Duodenal mucosa (tissue), 2 donors: ENCODE results near the gene DMRT1.

Experiments used
- H3K27ac ChIP-seq: one replicate; pipeline ENCODE4 v1.7.0; 2013; ENCODE audit warnings: low read depth, low read length
- H3K27me3 ChIP-seq, 2 donors: one replicate each; pipeline ENCODE4 v1.7.0; 2013; ENCODE audit warnings: low read length in 2 of 2, control low read depth in 1 of 2; ENCODE audit not compliant: insufficient read depth in 2 of 2, control insufficient read depth in 1 of 2
- H3K36me3 ChIP-seq, 2 donors: one replicate each; pipeline ENCODE4 v1.7.0; 2013; ENCODE audit warnings: low read length in 2 of 2, control low read depth in 1 of 2; ENCODE audit not compliant: insufficient read depth in 2 of 2, control insufficient read depth in 1 of 2
- H3K4me1 ChIP-seq, 2 donors: one replicate each; pipeline ENCODE4 v1.7.0; 2013; ENCODE audit warnings: low read length in 2 of 2, control low read depth in 1 of 2; ENCODE audit not compliant: insufficient read depth in 2 of 2, control insufficient read depth in 1 of 2
- H3K4me3 ChIP-seq, 2 donors: one replicate each; pipeline ENCODE4 v1.7.0; 2013; ENCODE audit warnings: low read length in 2 of 2, low read depth in 1 of 2
- H3K9ac ChIP-seq, 2 donors: one replicate each; pipeline ENCODE4 v1.7.0; 2013; ENCODE audit warnings: low read length in 2 of 2, low read depth in 1 of 2
- H3K9me3 ChIP-seq, 2 donors: one replicate each; pipeline ENCODE4 v1.7.0; 2013; ENCODE audit warnings: low read length in 2 of 2, control low read depth in 1 of 2; ENCODE audit not compliant: control insufficient read depth in 1 of 2

DMRT1 gene

GRCh38 chr9:975740-976257 lies 134.3 kb downstream of the DMRT1 start:
- Histone ChIP-seq H3K27me3 (peaks cover 84 to 88% of the 10 kb centered on the region in 2 donors), H3K9me3 (no peaks in the 10 kb centered on the region), H3K27ac (no peak overlapping the region), H3K9ac (no peak overlapping the region), H3K36me3 (no peaks in the 10 kb centered on the region), H3K4me1 (peaks cover 9 to 11% of the 10 kb centered on the region in 2 donors), H3K4me3 (no peak overlapping the region)

GRCh38 chr9:976258-976942 lies 134.9 kb downstream of the DMRT1 start, which contains the start of gene DMRT3:
Gene DMRT3 (plus strand): TSS chr9:976655. CDS start chr9:977002, 347 bp downstream.
- H3K9ac ChIP-seq, result no peak within 1 kb of the TSS
- H3K4me3 ChIP-seq, result no peak within 1 kb of the TSS
- H3K27me3 ChIP-seq, result peaks cover 84 to 88% of the 10 kb centered on the region in 2 donors

GRCh38 chr9:976943-977837 lies 135.7 kb downstream of the DMRT1 start:
- H3K27me3 ChIP-seq, result peaks cover 85 to 90% of the 10 kb centered on the region in 2 donors
- no peak overlapping the region for H3K9ac ChIP-seq
- no peak overlapping the region for H3K4me3 ChIP-seq

More at GRCh38 chr9:976258-976942, 134.9 kb downstream of the DMRT1 start, which contains the start of gene DMRT3:
- no peaks in the 10 kb centered on the region for H3K36me3 ChIP-seq
- H3K27ac ChIP-seq, result no peak within 1 kb of the TSS
- no peaks in the 10 kb centered on the region for H3K9me3 ChIP-seq
- peaks cover 9 to 11% of the 10 kb centered on the region in 2 donors for H3K4me1 ChIP-seq

GRCh38 chr9:977838-978830 lies 136.6 kb downstream of the DMRT1 start:
- Histone ChIP-seq H3K9ac (no peak overlapping the region), H3K36me3 (no peaks in the 10 kb centered on the region), H3K27ac (no peak overlapping the region), H3K27me3 (peaks cover 84 to 90% of the 10 kb centered on the region in 2 donors), H3K9me3 (no peaks in the 10 kb centered on the region), H3K4me1 (no peaks in the 10 kb centered on the region), H3K4me3 (no peak overlapping the region)

More at GRCh38 chr9:976943-977837, 135.7 kb downstream of the DMRT1 start:
- Histone ChIP-seq H3K36me3 (no peaks in the 10 kb centered on the region), H3K27ac (no peak overlapping the region), H3K9me3 (no peaks in the 10 kb centered on the region), H3K4me1 (peaks cover 6 to 8% of the 10 kb centered on the region in 2 donors)

- Histone ChIP-seq H3K9ac (no peak overlapping the region), H3K9me3 (no peaks in the 10 kb centered on the region)
Measured at GRCh38 chr9:979983-980382, 138.5 kb downstream of the DMRT1 start.

GRCh38 chr9:980640-981039 lies 139.1 kb downstream of the DMRT1 start:
- Histone ChIP-seq H3K4me3 (no peak overlapping the region), H3K27ac (no peak overlapping the region), H3K36me3 (no peaks in the 10 kb centered on the region), H3K9me3 (no peaks in the 10 kb centered on the region), H3K27me3 (peaks cover 69 to 79% of the 10 kb centered on the region in 2 donors), H3K4me1 (no peaks in the 10 kb centered on the region), H3K9ac (no peak overlapping the region)

More at GRCh38 chr9:979983-980382, 138.5 kb downstream of the DMRT1 start:
- H3K4me3 ChIP-seq, result no peak overlapping the region
- H3K36me3 ChIP-seq, result no peaks in the 10 kb centered on the region
- H3K27ac ChIP-seq, result no peak overlapping the region
- peaks cover 75 to 83% of the 10 kb centered on the region in 2 donors for H3K27me3 ChIP-seq
- H3K4me1 ChIP-seq, result no peaks in the 10 kb centered on the region

- Histone ChIP-seq H3K4me3 (no peak overlapping the region), H3K27ac (no peak overlapping the region), H3K9me3 (no peaks in the 10 kb centered on the region), H3K4me1 (no peaks in the 10 kb centered on the region), H3K9ac (no peak overlapping the region), H3K27me3 (peaks cover 64 to 80% of the 10 kb centered on the region in 2 donors), H3K36me3 (no peaks in the 10 kb centered on the region)
Measured at GRCh38 chr9:981491-981898, 140.0 kb downstream of the DMRT1 start.

GRCh38 chr9:982394-983230 lies 141.1 kb downstream of the DMRT1 start:
- H3K9me3 ChIP-seq, result no peaks in the 10 kb centered on the region
- no peaks in the 10 kb centered on the region for H3K4me1 ChIP-seq
- H3K36me3 ChIP-seq, result no peaks in the 10 kb centered on the region
- H3K9ac ChIP-seq, result no peak overlapping the region
- H3K27ac ChIP-seq, result no peak overlapping the region
- peaks cover 60 to 75% of the 10 kb centered on the region in 2 donors for H3K27me3 ChIP-seq
- H3K4me3 ChIP-seq, result no peak overlapping the region

- no peaks in the 10 kb centered on the region for H3K36me3 ChIP-seq
- peaks cover 0 to 4% of the 10 kb centered on the region in 2 donors for H3K9me3 ChIP-seq
- H3K27ac ChIP-seq, result no peak overlapping the region
- H3K4me1 ChIP-seq, result no peaks in the 10 kb centered on the region
- H3K9ac ChIP-seq, result no peak overlapping the region
- no peak overlapping the region for H3K4me3 ChIP-seq
- peaks cover 6 to 16% of the 10 kb centered on the region in 2 donors for H3K27me3 ChIP-seq
Measured at GRCh38 chr9:994005-994404, 152.5 kb downstream of the DMRT1 start.
